HG03280 (cell line): ENCODE data around the gene SIRT7.

ENCODE experiments used
- ATAC-seq: cut with Tn5 transposase; IDR thresholded peaks from one replicate; pipeline ENCODE4 v1.9.1; 2021; ENCODE audit warnings: mild to moderate bottlenecking, moderate library complexity; ENCODE audit not compliant: unreplicated experiment

Gene SIRT7

GRCh38 chr17:81867170-81867990, 50.6 kb downstream of the SIRT7 start:
- no peak for ATAC-seq

- no peak for ATAC-seq
Observed at GRCh38 chr17:81866440-81867169, 51.4 kb downstream of the SIRT7 start.

- ATAC-seq: no peak
Observed at GRCh38 chr17:81865733-81866439, 52.1 kb downstream of the SIRT7 start.

- ATAC-seq: no peak
Observed at GRCh38 chr17:81865358-81865732, 52.6 kb downstream of the SIRT7 start.

- no peak for ATAC-seq
Observed at GRCh38 chr17:81863833-81864768, 53.9 kb downstream of the SIRT7 start.

- ATAC-seq: no peak
Observed at GRCh38 chr17:81863123-81863675, 54.8 kb downstream of the SIRT7 start.
